ENCODE data around the gene AHDC1.

DNA sequence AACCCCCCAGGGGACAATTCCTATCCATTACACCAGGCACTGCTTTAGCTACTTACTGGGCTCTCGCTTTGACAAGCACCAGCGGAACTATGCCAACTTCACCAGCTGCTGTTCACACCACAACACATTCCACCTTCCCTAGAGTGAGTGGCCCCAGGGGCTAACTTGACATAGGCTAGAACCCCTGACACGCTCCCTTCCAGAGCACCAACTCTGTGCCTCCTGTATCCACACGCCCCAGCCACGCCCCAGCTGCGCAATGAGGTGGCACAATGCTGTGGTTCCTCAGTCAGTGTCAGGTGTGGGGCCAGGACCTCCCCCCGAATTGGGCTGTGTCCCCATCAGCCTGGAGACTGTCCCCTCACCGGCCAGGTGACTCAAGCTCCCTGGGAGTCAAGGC is 42.7 kb upstream of the AHDC1 start:
- TF ChIP-seq JUN (IDR thresholded peaks at IDR 0.05; ENCODE audit: borderline replicate concordance, insufficient read depth, insufficient read length, low read depth): no peak
- TF ChIP-seq POLR2A (IDR thresholded peaks at IDR 0.05; ENCODE audit: low read depth, low read length): no peak
- no peak for TF ChIP-seq CTCF (IDR thresholded peaks at IDR 0.05; ENCODE audit: extremely low read depth in 1 of 2, insufficient read depth in 1 of 2, low read depth in 1 of 2, low read length in 2 of 2)
- TF ChIP-seq POLR2AphosphoS5 (IDR thresholded peaks at IDR 0.05; ENCODE audit: insufficient read depth, low read depth, low read length): no peak
- TF ChIP-seq, protein P1, sequence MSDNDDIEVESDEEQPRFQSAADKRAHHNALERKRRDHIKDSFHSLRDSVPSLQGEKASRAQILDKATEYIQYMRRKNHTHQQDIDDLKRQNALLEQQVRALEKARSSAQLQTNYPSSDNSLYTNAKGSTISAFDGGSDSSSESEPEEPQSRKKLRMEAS (IDR thresholded peaks at IDR 0.05; ENCODE audit: insufficient read depth, insufficient read length): no peak
- no peak for TF ChIP-seq EZH2 (IDR thresholded peaks at IDR 0.05; ENCODE audit: borderline replicate concordance, low read depth, low read length, severe bottlenecking)
- no peak for TF ChIP-seq MYC (IDR thresholded peaks at IDR 0.05; ENCODE audit: low read depth, low read length)
- no peak for TF ChIP-seq FOS (IDR thresholded peaks at IDR 0.05; ENCODE audit: borderline replicate concordance, insufficient read depth, low read length)
